HCT116 (cell line): Measurements from ENCODE around the gene OR2W1. TPM values are rescaled to one million over a fixed set of nuclear protein-coding genes. Genes with fewer than 3 reads are reported as not detected.
A peak's percentile ranks its signal among the peaks of the same experiment; 100 is the strongest.

Source experiments
- ATAC-seq: fragments of 200-7000 bp; cut with Tn5 transposase; 2 replicates; pipeline ENCODE4 v1.9.1; 2020; ENCODE audit warnings: mild to moderate bottlenecking, moderate library complexity
- BruUV-seq: library from RNA; stranded (reverse); fragments of 400-500 nt; replicated peaks from 2 replicates; lab custom pipeline; 2021; lab: Mats Ljungman, UMichigan
- CTCF ChIA-PET: fragments of 300-600 bp; sonication (Branson Sonifier 250); formaldehyde crosslinking; loops from one replicate; lab custom pipeline; 2021; ENCODE audit warnings: antibody characterized with exemption; lab: Charles Lee
- POLR2A ChIA-PET: fragments of 300-600, 350-600 bp; sonication (Branson Sonifier 250); formaldehyde crosslinking; loops from one replicate; lab custom pipeline; 2021; ENCODE audit warnings: antibody characterized with exemption; lab: Charles Lee
- RAD21 ChIA-PET, 2 experiments: fragments of 300-600 bp; sonication (Branson Sonifier 250); formaldehyde crosslinking; loops; one replicate each; lab custom pipeline; 2023; ENCODE audit warnings: low total read pairs in 2 of 2; ENCODE audit not compliant: uncharacterized antibody in 2 of 2, unreplicated experiment in 2 of 2, low non-redundant PET in 1 of 2; lab: Charles Lee
- DNase-seq: peaks from one replicate; pipeline ENCODE4 v3.0.0-alpha.2; 2010; ENCODE audit warnings: low read depth, low spot score
- H2AFZ ChIP-seq: fragments of 200-600 bp; shearing (Covaris generic), sonication (generic); 2 replicates; pipeline ENCODE4 v1.6.1; 2017; ENCODE audit warnings: low read depth, mixed run types, mixed read lengths, antibody characterized with exemption, low read length; ENCODE audit not compliant: poor library complexity, severe bottlenecking
- H3K27ac ChIP-seq: 2 replicates; pipeline ENCODE4 v1.5.1; 2012; ENCODE audit warnings: low read depth, low read length
- H3K27me3 ChIP-seq: fragments of 200-600 bp; sonication (generic); 2 replicates; pipeline ENCODE4 v1.6.1; 2016; ENCODE audit warnings: mixed run types, low read length, mixed read lengths; ENCODE audit not compliant: insufficient read depth
- H3K36me3 ChIP-seq, 2 experiments: fragments of 200-500 bp in 1 of 2; fragments of 200-600 bp in 1 of 2; sonication (Bioruptor generic) in 1 of 2; sonication (generic) in 1 of 2; 2 replicates each; pipeline versions ENCODE4 v1.5.1 to v1.6.1; 2014 to 2016; ENCODE audit warnings: low read length in 2 of 2, inconsistent platforms in 1 of 2, mixed read lengths in 1 of 2, mixed run types in 1 of 2; ENCODE audit not compliant: insufficient read depth in 2 of 2, control insufficient read depth in 1 of 2
- H3K4me1 ChIP-seq, 2 experiments: fragments of 200-600 bp in 1 of 2; sonication (generic) in 1 of 2; 2 replicates each; pipeline versions ENCODE4 v1.5.1 to v1.6.1; 2012 to 2017; ENCODE audit warnings: low read length in 2 of 2, inconsistent platforms in 1 of 2, mild to moderate bottlenecking in 1 of 2, mixed read lengths in 1 of 2, mixed run types in 1 of 2, moderate library complexity in 1 of 2; ENCODE audit not compliant: insufficient read depth in 2 of 2, control insufficient read depth in 1 of 2
- H3K4me2 ChIP-seq: fragments of 200-600 bp; sonication (generic); 2 replicates; pipeline ENCODE4 v1.6.1; 2017; ENCODE audit warnings: mixed run types, low read length, mixed read lengths
- H3K4me3 ChIP-seq, 2 experiments: fragments of 200-600 bp in 1 of 2; sonication (generic) in 1 of 2; replicated peaks in 1 of 2; 2 replicates each; pipeline ENCODE4 v1.5.1; 2011 to 2016; ENCODE audit warnings: low read length in 2 of 2, control low read depth in 1 of 2, low read depth in 1 of 2, mild to moderate bottlenecking in 1 of 2, mixed read lengths in 1 of 2, mixed run types in 1 of 2
- H3K79me2 ChIP-seq: fragments of 200-600 bp; sonication (generic); 2 replicates; pipeline ENCODE4 v1.6.1; 2017; ENCODE audit warnings: mild to moderate bottlenecking, mixed run types, low read length, moderate library complexity, mixed read lengths; ENCODE audit not compliant: insufficient read depth
- H3K9ac ChIP-seq: fragments of 200-600 bp; sonication (generic); 2 replicates; pipeline ENCODE4 v1.6.1; 2016; ENCODE audit warnings: low read length, mixed read lengths
- H3K9me2 ChIP-seq: fragments of 200-600 bp; sonication (generic), shearing (Covaris generic); 2 replicates; pipeline ENCODE4 v1.6.1; 2017; ENCODE audit warnings: mixed run types, mild to moderate bottlenecking, moderate library complexity; ENCODE audit not compliant: insufficient read depth
- H3K9me3 ChIP-seq, 2 experiments: fragments of 200-500 bp in 1 of 2; fragments of 200-600 bp in 1 of 2; sonication (Bioruptor generic) in 1 of 2; sonication (generic) in 1 of 2; 2 replicates each; pipeline ENCODE4 v1.6.1; 2014 to 2017; ENCODE audit warnings: low read length in 2 of 2, mixed read lengths in 2 of 2, inconsistent platforms in 1 of 2, low read depth in 1 of 2, mild to moderate bottlenecking in 1 of 2, mixed run types in 1 of 2, moderate library complexity in 1 of 2; ENCODE audit not compliant: control insufficient read depth in 1 of 2, insufficient read depth in 1 of 2
- H4K20me1 ChIP-seq: fragments of 200-600 bp; sonication (generic), shearing (Covaris generic); 2 replicates; pipeline ENCODE4 v1.6.1; 2017; ENCODE audit warnings: mixed run types, mild to moderate bottlenecking, moderate library complexity; ENCODE audit not compliant: insufficient read depth
- CBX3 ChIP-seq: IDR thresholded peaks from 2 replicates; pipeline ENCODE4 v1.6.1; 2012; ENCODE audit warnings: low read depth
- EZH2phosphoT487 ChIP-seq: fragments of 200-600 bp; IDR thresholded peaks from 2 replicates; pipeline ENCODE4 v1.6.1; 2018; ENCODE audit warnings: antibody characterized with exemption, borderline replicate concordance
- JUND ChIP-seq: IDR thresholded peaks from 2 replicates; pipeline ENCODE4 v1.6.1; 2012
- POLR2A ChIP-seq: IDR thresholded peaks from 2 replicates; pipeline ENCODE4 v1.7.0; 2011; ENCODE audit warnings: borderline replicate concordance; ENCODE audit not compliant: insufficient read depth, insufficient read length; ENCODE audit errors: extremely low read depth
- SRF ChIP-seq: IDR thresholded peaks from 2 replicates; pipeline ENCODE4 v1.6.1; 2012; ENCODE audit warnings: low read depth
- intact Hi-C: fragments of 100-400 bp; cut with micrococcal nuclease; formaldehyde crosslinking; loops from 2 replicates; pipeline ENCODE4 v1.10.0; 2022
- total RNA-seq: library from RNA; stranded (reverse); gene quantifications from one replicate; pipeline ENCODE4 v1.2.1, GENCODE V29; 2021; ENCODE audit not compliant: unreplicated experiment
- TF ChIP-seq, protein P1 (sequence below), 3 experiments: fragments of 200-600 bp in 1 of 3; sonication (generic) in 1 of 3; IDR thresholded peaks in 2 of 3; conservative IDR thresholded peaks in 1 of 3; 2 replicates each; pipeline ENCODE4 v1.5.1; 2012 to 2017; ENCODE audit warnings: low read depth in 2 of 3, low read length in 2 of 3, antibody characterized with exemption in 1 of 3, borderline replicate concordance in 1 of 3, control low read depth in 1 of 3, mild to moderate bottlenecking in 1 of 3, mixed read lengths in 1 of 3, mixed run types in 1 of 3, moderate library complexity in 1 of 3; ENCODE audit not compliant: insufficient read depth in 1 of 3
- TF ChIP-seq, protein P2 (sequence below): IDR thresholded peaks from 2 replicates; pipeline ENCODE4 v1.6.1; 2012
- TF ChIP-seq, protein P3 (sequence below): IDR thresholded peaks from 2 replicates; pipeline ENCODE4 v1.6.1; 2012; ENCODE audit warnings: low read depth

The OR2W1 gene
- total RNA-seq, 1 experiment from 2014 or later: not detected

DNA sequence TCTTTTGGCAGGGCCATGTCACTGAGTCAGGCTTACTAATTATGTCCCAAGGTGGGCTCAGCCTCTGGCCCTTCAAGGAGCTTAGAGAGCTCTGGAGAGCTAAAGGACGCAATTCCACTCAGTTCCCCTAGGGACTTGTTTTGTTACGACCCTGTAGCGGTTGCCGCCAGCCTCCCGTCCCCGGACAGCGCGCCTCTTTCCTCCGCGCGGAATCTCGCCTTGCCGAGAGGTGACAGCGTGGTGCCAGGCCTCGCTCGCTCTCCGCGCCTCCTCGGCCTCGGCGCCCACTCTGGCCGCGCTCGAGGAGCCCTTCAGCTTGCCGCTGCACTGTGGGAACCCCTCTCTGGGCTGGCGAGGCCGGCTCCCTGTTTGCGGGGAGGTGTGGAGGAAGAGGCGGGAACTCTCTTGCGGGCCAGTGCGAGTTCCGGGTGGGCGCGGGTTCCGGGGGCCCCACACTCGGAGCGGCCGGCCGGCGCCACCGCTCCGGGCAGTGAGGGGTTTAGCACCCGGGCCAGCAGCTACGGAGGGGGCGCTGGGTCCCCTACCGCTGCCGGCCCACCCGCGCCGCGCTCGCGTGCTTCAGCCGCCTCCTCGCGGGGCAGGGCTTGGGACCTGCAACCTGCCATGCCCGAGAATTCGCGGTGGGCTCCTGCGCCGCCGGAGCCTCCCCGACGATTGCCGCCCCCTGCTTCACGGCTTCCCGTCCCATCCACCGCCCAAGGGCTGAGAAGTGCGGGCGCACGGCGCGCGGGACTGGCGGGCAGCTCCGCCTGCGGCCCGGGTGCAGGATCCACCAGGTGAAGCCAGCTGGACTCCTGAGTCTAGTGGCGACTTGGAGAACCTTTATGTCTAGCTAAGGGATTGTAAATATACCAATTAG, 30.0 kb downstream of the OR2W1 start:
- ChIA-PET CTCF (interaction anchor here (1.0 to 2.0 kb wide), 2 partner anchors 17 to 177 kb away, joined by 3 to 5 read pairs; no protein-coding TSS in a partner anchor), POLR2A (no interaction called here), RAD21 (no interaction called here)
- H3K4me1 ChIP-seq: no peaks in the 10 kb centered on the region
- intact Hi-C loops: no loop called here
- H4K20me1 ChIP-seq: no peaks in the 10 kb centered on the region
- ATAC-seq (peak; percentile 45; the same call in 1 of the 2 replicates), DNase-seq (no peak)
- no peak overlapping the region for H3K27ac ChIP-seq
- H3K27me3 ChIP-seq: no peaks in the 10 kb centered on the region
- H3K4me2 ChIP-seq: no peak overlapping the region
- H3K36me3 ChIP-seq: no peaks in the 10 kb centered on the region
- no peak overlapping the region for H2AFZ ChIP-seq
- H3K4me3 ChIP-seq: no peak overlapping the region
- BruUV-seq: no TSS peak
- no peaks in the 10 kb centered on the region for H3K79me2 ChIP-seq
- TF ChIP-seq, protein P1, sequence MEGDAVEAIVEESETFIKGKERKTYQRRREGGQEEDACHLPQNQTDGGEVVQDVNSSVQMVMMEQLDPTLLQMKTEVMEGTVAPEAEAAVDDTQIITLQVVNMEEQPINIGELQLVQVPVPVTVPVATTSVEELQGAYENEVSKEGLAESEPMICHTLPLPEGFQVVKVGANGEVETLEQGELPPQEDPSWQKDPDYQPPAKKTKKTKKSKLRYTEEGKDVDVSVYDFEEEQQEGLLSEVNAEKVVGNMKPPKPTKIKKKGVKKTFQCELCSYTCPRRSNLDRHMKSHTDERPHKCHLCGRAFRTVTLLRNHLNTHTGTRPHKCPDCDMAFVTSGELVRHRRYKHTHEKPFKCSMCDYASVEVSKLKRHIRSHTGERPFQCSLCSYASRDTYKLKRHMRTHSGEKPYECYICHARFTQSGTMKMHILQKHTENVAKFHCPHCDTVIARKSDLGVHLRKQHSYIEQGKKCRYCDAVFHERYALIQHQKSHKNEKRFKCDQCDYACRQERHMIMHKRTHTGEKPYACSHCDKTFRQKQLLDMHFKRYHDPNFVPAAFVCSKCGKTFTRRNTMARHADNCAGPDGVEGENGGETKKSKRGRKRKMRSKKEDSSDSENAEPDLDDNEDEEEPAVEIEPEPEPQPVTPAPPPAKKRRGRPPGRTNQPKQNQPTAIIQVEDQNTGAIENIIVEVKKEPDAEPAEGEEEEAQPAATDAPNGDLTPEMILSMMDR (IDR thresholded peaks at IDR 0.05 in 2 of 3, conservative IDR thresholded peaks at IDR 0.05 in 1 of 3; ENCODE audit: borderline replicate concordance in 1 of 3, insufficient read depth in 1 of 3, low read depth in 2 of 3, low read length in 2 of 3): 0 out of 6 replicates have a peak, but pooled peaks of 1 of the 3 experiments have one; percentile 16
- no peak for TF ChIP-seq EZH2phosphoT487
- TF ChIP-seq CBX3: no peak
- TF ChIP-seq, protein P2, sequence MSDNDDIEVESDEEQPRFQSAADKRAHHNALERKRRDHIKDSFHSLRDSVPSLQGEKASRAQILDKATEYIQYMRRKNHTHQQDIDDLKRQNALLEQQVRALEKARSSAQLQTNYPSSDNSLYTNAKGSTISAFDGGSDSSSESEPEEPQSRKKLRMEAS: no peak
- TF ChIP-seq JUND: no peak
- TF ChIP-seq, protein P3, sequence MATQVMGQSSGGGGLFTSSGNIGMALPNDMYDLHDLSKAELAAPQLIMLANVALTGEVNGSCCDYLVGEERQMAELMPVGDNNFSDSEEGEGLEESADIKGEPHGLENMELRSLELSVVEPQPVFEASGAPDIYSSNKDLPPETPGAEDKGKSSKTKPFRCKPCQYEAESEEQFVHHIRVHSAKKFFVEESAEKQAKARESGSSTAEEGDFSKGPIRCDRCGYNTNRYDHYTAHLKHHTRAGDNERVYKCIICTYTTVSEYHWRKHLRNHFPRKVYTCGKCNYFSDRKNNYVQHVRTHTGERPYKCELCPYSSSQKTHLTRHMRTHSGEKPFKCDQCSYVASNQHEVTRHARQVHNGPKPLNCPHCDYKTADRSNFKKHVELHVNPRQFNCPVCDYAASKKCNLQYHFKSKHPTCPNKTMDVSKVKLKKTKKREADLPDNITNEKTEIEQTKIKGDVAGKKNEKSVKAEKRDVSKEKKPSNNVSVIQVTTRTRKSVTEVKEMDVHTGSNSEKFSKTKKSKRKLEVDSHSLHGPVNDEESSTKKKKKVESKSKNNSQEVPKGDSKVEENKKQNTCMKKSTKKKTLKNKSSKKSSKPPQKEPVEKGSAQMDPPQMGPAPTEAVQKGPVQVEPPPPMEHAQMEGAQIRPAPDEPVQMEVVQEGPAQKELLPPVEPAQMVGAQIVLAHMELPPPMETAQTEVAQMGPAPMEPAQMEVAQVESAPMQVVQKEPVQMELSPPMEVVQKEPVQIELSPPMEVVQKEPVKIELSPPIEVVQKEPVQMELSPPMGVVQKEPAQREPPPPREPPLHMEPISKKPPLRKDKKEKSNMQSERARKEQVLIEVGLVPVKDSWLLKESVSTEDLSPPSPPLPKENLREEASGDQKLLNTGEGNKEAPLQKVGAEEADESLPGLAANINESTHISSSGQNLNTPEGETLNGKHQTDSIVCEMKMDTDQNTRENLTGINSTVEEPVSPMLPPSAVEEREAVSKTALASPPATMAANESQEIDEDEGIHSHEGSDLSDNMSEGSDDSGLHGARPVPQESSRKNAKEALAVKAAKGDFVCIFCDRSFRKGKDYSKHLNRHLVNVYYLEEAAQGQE: no peak
- TF ChIP-seq SRF: no peak
- TF ChIP-seq POLR2A: no peak
- no peaks in the 10 kb centered on the region for H3K9me2 ChIP-seq
- H3K9ac ChIP-seq: no peak overlapping the region
- no peaks in the 10 kb centered on the region for H3K9me3 ChIP-seq
